Sigmoid colon (tissue), 7 donors: Measurements from ENCODE around the gene SLC25A23. TPM values are rescaled to one million over a fixed set of nuclear protein-coding genes. Genes with fewer than 3 reads are reported as not detected.
A peak's percentile ranks its signal among the peaks of the same experiment; 100 is the strongest.

Source experiments
- DNase-seq: peaks from one replicate; pipeline ENCODE4 v3.0.0-alpha.2; 2019
- H3K27ac ChIP-seq, 4 donors: fragments of 200-600 bp; sonication (generic); one replicate each; pipeline ENCODE4 v1.5.1; 2016 to 2019; ENCODE audit warnings: mild to moderate bottlenecking in 1 of 4
- H3K27me3 ChIP-seq, 3 donors: fragments of 200-600 bp; sonication (generic); one replicate each; pipeline ENCODE4 v1.5.1; 2019; ENCODE audit warnings: mild to moderate bottlenecking in 1 of 3
- H3K36me3 ChIP-seq, 4 donors: fragments of 200-600 bp; sonication (generic); one replicate each; pipeline ENCODE4 v1.5.1; 2016 to 2019
- H3K4me1 ChIP-seq, 4 donors: fragments of 200-600 bp; sonication (generic); one replicate each; pipeline ENCODE4 v1.5.1; 2017 to 2019
- H3K4me3 ChIP-seq, 4 donors: fragments of 200-600 bp; sonication (generic); one replicate each; pipeline ENCODE4 v1.5.1; 2017 to 2019; ENCODE audit warnings: mild to moderate bottlenecking in 2 of 4, moderate library complexity in 1 of 4
- H3K9me3 ChIP-seq, 4 donors: fragments of 200-600 bp in 3 of 4; sonication (generic) in 3 of 4; one replicate each; pipeline versions ENCODE4 v1.5.1 to v1.6.1; 2013 to 2019
- CTCF ChIP-seq, 4 experiments: fragments of 450-650 bp in 3 of 4; fragments of 200-600 bp in 1 of 4; IDR thresholded peaks; one replicate each; pipeline ENCODE4 v1.5.1; 2016 to 2019; ENCODE audit warnings: antibody characterized with exemption in 4 of 4, mild to moderate bottlenecking in 3 of 4, moderate library complexity in 2 of 4
- EP300 ChIP-seq, 4 donors: sonication (generic); formaldehyde crosslinking; IDR thresholded peaks; one replicate each; pipeline ENCODE4 v1.6.1; 2017; ENCODE audit warnings: antibody characterized with exemption in 4 of 4
- POLR2A ChIP-seq, 2 donors: fragments of 450-650 bp; IDR thresholded peaks; one replicate each; pipeline ENCODE4 v1.6.1; 2016; ENCODE audit warnings: antibody characterized with exemption in 2 of 2, mild to moderate bottlenecking in 2 of 2, moderate library complexity in 2 of 2
- POLR2AphosphoS5 ChIP-seq, 4 donors: sonication (generic); formaldehyde crosslinking; IDR thresholded peaks; one replicate each; pipeline ENCODE4 v1.6.1; 2017; ENCODE audit warnings: antibody characterized with exemption in 4 of 4
- WGBS, 2 donors: extraction: QIAGEN DNeasy Blood & Tissue Kit; methylation state at CpG; one replicate each; pipeline ENCODE4 v1.1.7; 2013; 5-methylcytosine and 5-hydroxymethylcytosine counted together
- intact Hi-C: fragments of 100-400 bp; cut with DNase I; formaldehyde crosslinking; loops from one replicate; pipeline ENCODE4 v1.15.1; 2023
- polyA plus RNA-seq, 3 donors: library from polyadenylated mRNA; stranded (reverse); fragments of 200-250 nt; gene quantifications; one replicate each; pipeline ENCODE4 v1.2.3, GENCODE V29; 2013
- total RNA-seq, 4 donors: library from RNA; depleted of rRNA; stranded (reverse); fragments of >200 nt; gene quantifications; one replicate each; pipeline ENCODE4 v1.1.0, GENCODE V29; 2016
- donor health status: healthy with polysubstance abuse.
- donor health status: Bipolar disorder and iron deficiency.
- donor health status: healthy.

Gene SLC25A23
- total and polyA plus RNA-seq, 7 donors, result 61.5 to 188 (median 87.8) TPM

- WGBS, 2 donors, result 59 to 67% methylated on average over 24 of the region's 24 CpGs
- Histone ChIP-seq H3K36me3 (no peaks in the 10 kb centered on the region), H3K4me3 (peak overlapping the region in 2 of 4 donors; percentile 30 to 43), H3K27me3 (peaks cover 18 to 44% (median 24%) of the 10 kb centered on the region in 3 donors), H3K4me1 (peaks cover 0 to 13% (median 13%) of the 10 kb centered on the region in 4 donors), H3K27ac (no peak overlapping the region), H3K9me3 (no peaks in the 10 kb centered on the region)
- no peak for TF ChIP-seq POLR2AphosphoS5 (IDR thresholded peaks at IDR 0.05)
- no peak for TF ChIP-seq CTCF (IDR thresholded peaks at IDR 0.05)
- no peak for TF ChIP-seq EP300 (IDR thresholded peaks at IDR 0.05)
- no peak for TF ChIP-seq POLR2A (IDR thresholded peaks at IDR 0.05)
- intact Hi-C loops, result no loop called here
- no peak for DNase-seq
These were observed 41.5 kb upstream of the SLC25A23 start for GRCh38 chr19:6500837-6501739.

GRCh38 chr19:6499052-6499790 lies 39.6 kb upstream of the SLC25A23 start:
- TF ChIP-seq POLR2AphosphoS5 (IDR thresholded peaks at IDR 0.05), result no peak
- no peak for TF ChIP-seq EP300 (IDR thresholded peaks at IDR 0.05)
- no peak for TF ChIP-seq CTCF (IDR thresholded peaks at IDR 0.05)
- TF ChIP-seq POLR2A (IDR thresholded peaks at IDR 0.05), result no peak
- Histone ChIP-seq H3K27ac (no peak overlapping the region), H3K36me3 (no peaks in the 10 kb centered on the region), H3K4me1 (peaks cover 0 to 13% (median 13%) of the 10 kb centered on the region in 4 donors), H3K9me3 (no peaks in the 10 kb centered on the region), H3K4me3 (no peak overlapping the region), H3K27me3 (peaks cover 18 to 40% (median 24%) of the 10 kb centered on the region in 3 donors)
- WGBS, 2 donors, result 39 to 75% methylated on average over 17 of the region's 17 CpGs
- intact Hi-C loops, result no loop called here
- DNase-seq, result no peak

GRCh38 chr19:6498294-6499036 lies 38.9 kb upstream of the SLC25A23 start:
- WGBS, 2 donors, result 53 to 71% methylated on average over 7 of the region's 7 CpGs
- Histone ChIP-seq H3K4me1 (peaks cover 0 to 13% (median 13%) of the 10 kb centered on the region in 4 donors), H3K27ac (no peak overlapping the region), H3K4me3 (no peak overlapping the region), H3K27me3 (peaks cover 18 to 34% (median 24%) of the 10 kb centered on the region in 3 donors), H3K36me3 (no peaks in the 10 kb centered on the region), H3K9me3 (no peaks in the 10 kb centered on the region)
- DNase-seq, result no peak
- intact Hi-C loops, result no loop called here
- TF ChIP-seq POLR2AphosphoS5 (IDR thresholded peaks at IDR 0.05), result no peak
- no peak for TF ChIP-seq POLR2A (IDR thresholded peaks at IDR 0.05)
- TF ChIP-seq EP300 (IDR thresholded peaks at IDR 0.05), result no peak
- no peak for TF ChIP-seq CTCF (IDR thresholded peaks at IDR 0.05)

GRCh38 chr19:6495947-6496346 lies 36.4 kb upstream of the SLC25A23 start:
- no peak for TF ChIP-seq CTCF (IDR thresholded peaks at IDR 0.05)
- TF ChIP-seq POLR2A (IDR thresholded peaks at IDR 0.05), result no peak
- no peak for TF ChIP-seq POLR2AphosphoS5 (IDR thresholded peaks at IDR 0.05)
- TF ChIP-seq EP300 (IDR thresholded peaks at IDR 0.05), result no peak
- intact Hi-C loops, result no loop called here
- Histone ChIP-seq H3K4me3 (no peak overlapping the region), H3K4me1 (no peaks in the 10 kb centered on the region), H3K9me3 (peaks cover 0 to 6% (median 4%) of the 10 kb centered on the region in 4 donors), H3K36me3 (no peaks in the 10 kb centered on the region), H3K27me3 (peaks cover 0 to 8% (median 4%) of the 10 kb centered on the region in 3 donors), H3K27ac (no peak overlapping the region)
- 94 to 97% methylated on average over 19 of the region's 19 CpGs for WGBS, 2 donors
- DNase-seq, result no peak
